ENCODE data around the gene ZNF248. TPM values are rescaled to one million over a fixed set of nuclear protein-coding genes. Genes with fewer than 3 reads are reported as not detected.

Gene ZNF248
- total RNA-seq, 1 donor from 2014 or later: 16.7 TPM

GRCh38 chr10:37734971-37735370 is 122.4 kb downstream of the ZNF248 start:
- Histone ChIP-seq H3K9me3 (ENCODE audit: control insufficient read depth in 3 of 3, low read length in 3 of 3) (no peaks in the 10 kb centered on the region), H3K36me3 (ENCODE audit: control insufficient read depth in 3 of 3, insufficient read depth in 3 of 3, low read length in 3 of 3) (no peaks in the 10 kb centered on the region), H3K4me3 (ENCODE audit: low read length in 3 of 3) (no peak overlapping the region), H3K27me3 (ENCODE audit: control insufficient read depth in 3 of 3, insufficient read depth in 3 of 3, low read length in 3 of 3) (peaks cover 0 to 6% (median 0%) of the 10 kb centered on the region in 3 donors), H3K4me1 (ENCODE audit: control insufficient read depth in 3 of 3, insufficient read depth in 3 of 3, low read length in 3 of 3) (no peaks in the 10 kb centered on the region), H3K27ac (ENCODE audit: low read depth, low read length) (no peak overlapping the region), H3K9ac (ENCODE audit: low read depth in 1 of 3, low read length in 3 of 3) (no peak overlapping the region)

Other genes starting within 250 kb of the ZNF248 start
- gene ZNF25, start 119.0 kb upstream of the ZNF248 start, total RNA-seq: 7.8 TPM
- gene ZNF33A, start 153.1 kb upstream of the ZNF248 start, total RNA-seq: 12.5 TPM
- gene ZNF37A, start 236.7 kb upstream of the ZNF248 start, total RNA-seq: 5.7 TPM